ENCODE measurements around the gene BACE2. TPM values are rescaled to one million over a fixed set of nuclear protein-coding genes. Genes with fewer than 3 reads are reported as not detected.

The BACE2 gene
- total RNA-seq, 1 experiment from 2014 or later = 23.2 TPM

DNA sequence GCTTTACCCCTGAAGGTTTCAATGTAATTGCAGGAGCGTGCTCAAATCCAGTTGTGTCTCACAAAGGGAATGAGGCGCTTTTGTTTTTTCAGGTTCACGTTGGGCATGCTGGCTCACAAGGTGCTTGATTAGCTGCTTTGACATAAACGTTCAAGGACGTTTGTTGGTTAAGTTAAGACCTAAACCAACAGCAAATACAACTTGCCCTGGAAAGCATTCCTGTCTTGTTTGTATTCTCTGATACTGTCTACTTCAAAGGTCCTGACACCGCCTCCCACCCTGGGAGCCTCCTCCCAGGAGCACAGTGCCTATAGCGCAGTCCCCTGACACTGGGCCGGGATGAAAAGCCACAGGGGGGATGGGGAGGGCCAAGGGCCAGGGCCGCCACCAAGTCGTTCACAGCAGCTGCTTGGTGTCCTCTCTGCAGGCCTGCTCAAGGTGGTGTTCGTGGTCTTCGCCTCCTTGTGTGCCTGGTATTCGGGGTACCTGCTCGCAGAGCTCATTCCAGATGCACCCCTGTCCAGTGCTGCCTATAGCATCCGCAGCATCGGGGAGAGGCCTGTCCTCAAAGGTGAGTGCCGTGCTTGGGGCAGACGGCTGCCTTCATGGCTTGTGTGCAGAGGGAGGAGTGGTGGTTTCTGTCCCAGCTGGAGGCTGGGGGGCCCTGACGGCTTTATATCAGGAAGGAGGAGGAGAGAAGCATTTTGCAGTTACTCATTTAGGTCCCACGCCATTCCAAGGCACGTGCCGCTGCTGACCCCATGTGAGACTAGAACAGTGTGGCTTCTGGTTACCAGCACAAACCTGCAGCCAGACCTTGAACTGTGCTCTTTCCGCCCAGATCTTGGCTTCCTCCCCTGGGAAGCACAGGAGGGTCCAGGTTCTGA lies 154.8 kb downstream of the BACE2 start:
- ChIA-PET RAD21 (ENCODE audit: low non-redundant PET in 1 of 2, low total read pairs in 2 of 2, uncharacterized antibody in 2 of 2, unreplicated experiment in 2 of 2) (no interaction called here), CTCF (no interaction called here), POLR2A (no interaction called here)
- Histone ChIP-seq H3K4me2 (ENCODE audit: low read length) (no peak overlapping the region), H3K9me2 (ENCODE audit: insufficient read depth) (no peaks in the 10 kb centered on the region), H2AFZ (ENCODE audit: low read depth, low read length, poor library complexity, severe bottlenecking) (no peak overlapping the region), H3K4me1 (ENCODE audit: control insufficient read depth in 1 of 2, insufficient read depth in 2 of 2, low read length in 2 of 2) (no peaks in the 10 kb centered on the region), H3K27me3 (ENCODE audit: insufficient read depth, low read length) (no peaks in the 10 kb centered on the region), H3K79me2 (ENCODE audit: insufficient read depth, low read length) (no peaks in the 10 kb centered on the region), H3K27ac (ENCODE audit: low read depth, low read length) (no peak overlapping the region), H3K36me3 (ENCODE audit: control insufficient read depth in 1 of 2, insufficient read depth in 2 of 2, low read length in 2 of 2) (no peaks in the 10 kb centered on the region), H3K4me3 (replicated peaks in 1 of 2; ENCODE audit: low read depth in 1 of 2, low read length in 2 of 2) (no peak overlapping the region), H4K20me1 (ENCODE audit: insufficient read depth) (no peaks in the 10 kb centered on the region), H3K9ac (ENCODE audit: low read length) (no peak overlapping the region), H3K9me3 (ENCODE audit: control insufficient read depth in 1 of 2, insufficient read depth in 1 of 2, low read depth in 1 of 2, low read length in 2 of 2) (no peaks in the 10 kb centered on the region)
- TF ChIP-seq, protein P1, sequence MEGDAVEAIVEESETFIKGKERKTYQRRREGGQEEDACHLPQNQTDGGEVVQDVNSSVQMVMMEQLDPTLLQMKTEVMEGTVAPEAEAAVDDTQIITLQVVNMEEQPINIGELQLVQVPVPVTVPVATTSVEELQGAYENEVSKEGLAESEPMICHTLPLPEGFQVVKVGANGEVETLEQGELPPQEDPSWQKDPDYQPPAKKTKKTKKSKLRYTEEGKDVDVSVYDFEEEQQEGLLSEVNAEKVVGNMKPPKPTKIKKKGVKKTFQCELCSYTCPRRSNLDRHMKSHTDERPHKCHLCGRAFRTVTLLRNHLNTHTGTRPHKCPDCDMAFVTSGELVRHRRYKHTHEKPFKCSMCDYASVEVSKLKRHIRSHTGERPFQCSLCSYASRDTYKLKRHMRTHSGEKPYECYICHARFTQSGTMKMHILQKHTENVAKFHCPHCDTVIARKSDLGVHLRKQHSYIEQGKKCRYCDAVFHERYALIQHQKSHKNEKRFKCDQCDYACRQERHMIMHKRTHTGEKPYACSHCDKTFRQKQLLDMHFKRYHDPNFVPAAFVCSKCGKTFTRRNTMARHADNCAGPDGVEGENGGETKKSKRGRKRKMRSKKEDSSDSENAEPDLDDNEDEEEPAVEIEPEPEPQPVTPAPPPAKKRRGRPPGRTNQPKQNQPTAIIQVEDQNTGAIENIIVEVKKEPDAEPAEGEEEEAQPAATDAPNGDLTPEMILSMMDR (IDR thresholded peaks at IDR 0.05 in 2 of 3, conservative IDR thresholded peaks at IDR 0.05 in 1 of 3; ENCODE audit: borderline replicate concordance in 1 of 3, insufficient read depth in 1 of 3, low read depth in 2 of 3, low read length in 2 of 3) = no peak
- TF ChIP-seq SRF (IDR thresholded peaks at IDR 0.05; ENCODE audit: low read depth) (no peak), POLR2A (IDR thresholded peaks at IDR 0.05; ENCODE audit: borderline replicate concordance, extremely low read depth, insufficient read depth, insufficient read length) (no peak), FOSL1 (IDR thresholded peaks at IDR 0.05; ENCODE audit: low read depth) (no peak), JUND (IDR thresholded peaks at IDR 0.05) (no peak)
- TF ChIP-seq, protein P2, sequence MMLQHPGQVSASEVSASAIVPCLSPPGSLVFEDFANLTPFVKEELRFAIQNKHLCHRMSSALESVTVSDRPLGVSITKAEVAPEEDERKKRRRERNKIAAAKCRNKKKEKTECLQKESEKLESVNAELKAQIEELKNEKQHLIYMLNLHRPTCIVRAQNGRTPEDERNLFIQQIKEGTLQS (IDR thresholded peaks at IDR 0.05) = no peak
- intact Hi-C loops (cut with micrococcal nuclease) = no loop called here
- BruUV-seq (replicated peaks) = no TSS peak
- DNase-seq (ENCODE audit: low read depth, low spot score) (no peak), ATAC-seq (no peak)

Measured in HCT116 (cell line).